Stimulated activated CD4-positive, alpha-beta T cell treated with anti-CD3 and anti-CD28 coated beads, Interleukin-15, amount 100 ng/mL, for 1 hour (primary cell): ENCODE measurements around the gene ARMH2.

Source experiments
- DNase-seq, 2 donors: peaks; one replicate each; pipeline ENCODE4 v3.0.0-alpha.2; 2020; ENCODE audit warnings: low read depth in 1 of 2, low spot score in 1 of 2

Gene ARMH2

DNA sequence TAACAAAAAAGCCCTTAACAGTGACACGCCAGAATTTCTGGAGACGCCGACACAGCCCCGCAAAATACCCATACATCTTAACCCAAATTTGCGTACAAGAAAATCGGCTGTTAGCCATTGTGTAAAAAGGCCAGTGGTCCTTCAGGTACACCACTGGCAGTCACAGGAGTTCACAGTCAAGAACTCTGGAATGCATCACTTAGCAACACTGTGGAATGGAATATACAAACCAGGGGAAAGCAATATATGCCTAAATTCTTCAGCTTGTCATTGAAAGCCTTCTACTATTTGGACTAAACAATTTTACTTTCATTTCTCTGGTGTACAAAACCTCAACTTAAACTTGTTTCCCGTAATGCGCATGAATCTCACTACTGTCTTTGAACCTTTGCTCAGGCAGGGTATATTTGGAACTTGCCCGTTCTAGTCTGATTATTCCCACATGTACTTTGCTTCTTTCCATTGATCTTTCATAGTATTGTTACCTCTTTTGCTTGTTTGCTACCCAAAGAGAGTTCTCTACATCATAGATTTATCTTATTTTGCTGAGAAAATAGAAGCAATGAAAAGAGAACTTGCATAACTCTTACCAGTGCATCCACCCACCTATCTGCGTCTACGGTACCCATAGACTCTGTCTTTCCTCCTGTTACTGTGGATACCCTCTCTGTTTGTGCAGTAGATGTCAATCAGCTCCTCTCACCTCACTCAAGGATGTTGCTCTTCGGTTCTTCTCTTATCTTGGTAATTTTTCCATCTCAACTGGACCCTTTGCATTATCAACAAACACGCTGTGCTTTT lies at the start of gene ARMH2:
Gene ARMH2, minus strand, starts transcription at position 178 of the 801 bp plus-strand sequence. Its CDS starts 60 bp downstream, at position 118.
- no peak for DNase-seq

GRCh38 chr6:24848461-24848860 lies 49.7 kb upstream of the ARMH2 start:
- DNase-seq, result no peak

GRCh38 chr6:24847402-24847801 lies 48.7 kb upstream of the ARMH2 start:
- DNase-seq, result no peak

DNA sequence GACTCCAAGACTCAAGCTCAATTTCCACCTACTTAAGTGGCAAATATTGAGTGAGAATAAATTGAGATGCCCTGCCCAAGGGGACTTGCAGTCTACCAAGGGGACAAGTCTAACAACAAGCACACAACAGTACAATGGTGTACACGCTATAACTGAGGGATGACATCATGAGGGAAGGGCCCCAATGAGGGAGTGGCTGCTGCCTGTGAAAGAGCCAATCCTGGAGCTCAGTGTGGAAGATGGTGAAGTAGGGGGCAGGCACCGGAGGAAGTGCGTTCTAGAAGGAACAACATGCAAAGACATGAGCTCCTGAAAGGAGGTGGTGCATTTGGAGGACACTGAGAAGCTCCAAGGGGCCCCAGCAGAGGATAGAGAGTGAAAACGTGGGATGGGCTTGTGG lies 46.9 kb upstream of the ARMH2 start:
- DNase-seq, result no peak

GRCh38 chr6:24844903-24845302 lies 46.2 kb upstream of the ARMH2 start:
- no peak for DNase-seq

DNA sequence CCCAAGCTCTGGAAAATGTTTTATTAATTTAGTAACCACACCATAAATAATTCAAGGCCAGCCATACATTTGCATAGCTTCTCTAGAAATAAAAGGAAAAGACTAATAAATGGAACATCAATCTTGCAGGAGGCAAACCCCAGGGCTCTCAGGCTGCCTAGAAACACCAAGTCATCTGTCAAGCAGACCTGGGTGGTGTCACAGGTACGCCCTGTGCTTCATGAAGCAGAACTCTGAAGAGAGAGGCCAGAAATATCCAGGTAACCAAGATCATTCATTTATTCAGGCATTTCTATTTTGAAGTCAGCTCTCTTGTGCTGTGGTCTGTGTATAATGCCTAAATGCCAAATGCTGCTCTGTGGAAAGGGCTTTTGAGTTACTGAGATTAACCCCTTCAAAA lies 45.3 kb upstream of the ARMH2 start:
- DNase-seq, result no peak

DNA sequence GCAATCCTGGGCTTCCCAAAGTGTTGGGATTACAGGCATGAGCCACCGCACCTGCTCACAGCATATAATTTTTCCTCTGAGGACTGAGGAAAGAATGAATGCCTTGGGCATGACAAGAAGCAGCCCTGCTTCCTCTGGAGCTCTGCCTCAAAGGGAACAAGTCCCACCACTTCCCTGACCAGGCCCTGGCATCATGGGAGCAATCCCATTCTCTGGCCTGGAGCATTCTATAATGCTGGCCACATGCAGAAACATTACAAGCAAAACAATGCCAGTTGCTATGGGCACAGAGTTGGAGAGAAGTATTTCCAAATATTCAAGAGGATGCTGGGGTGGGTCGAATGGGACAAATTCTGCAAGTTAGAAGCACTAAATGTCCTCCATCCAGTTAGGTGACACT lies 41.5 kb upstream of the ARMH2 start:
- no peak for DNase-seq

- DNase-seq, result no peak
Measured at GRCh38 chr6:24838994-24839393, 40.3 kb upstream of the ARMH2 start.

GRCh38 chr6:24838081-24838480 lies 39.4 kb upstream of the ARMH2 start:
- no peak for DNase-seq

DNA sequence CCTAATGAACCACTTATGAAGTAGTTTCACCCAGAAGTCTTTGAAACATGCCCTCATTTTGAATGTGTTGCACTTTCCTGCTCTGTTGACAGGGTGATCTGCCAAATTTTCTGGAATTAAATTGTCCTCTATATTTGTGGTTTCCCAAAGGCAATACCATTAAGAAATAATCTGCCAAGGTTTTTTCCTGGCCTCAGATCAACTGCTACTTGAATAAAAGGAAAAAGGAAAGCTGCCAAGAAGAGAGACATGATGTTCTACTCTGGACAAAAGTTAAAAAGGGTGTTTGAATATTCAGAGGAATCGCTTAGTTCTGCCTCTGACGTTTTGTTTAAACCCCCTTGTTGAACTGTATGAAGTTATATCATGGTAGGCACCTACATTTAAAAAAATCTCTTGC lies 37.4 kb upstream of the ARMH2 start:
- DNase-seq, result no peak

DNA sequence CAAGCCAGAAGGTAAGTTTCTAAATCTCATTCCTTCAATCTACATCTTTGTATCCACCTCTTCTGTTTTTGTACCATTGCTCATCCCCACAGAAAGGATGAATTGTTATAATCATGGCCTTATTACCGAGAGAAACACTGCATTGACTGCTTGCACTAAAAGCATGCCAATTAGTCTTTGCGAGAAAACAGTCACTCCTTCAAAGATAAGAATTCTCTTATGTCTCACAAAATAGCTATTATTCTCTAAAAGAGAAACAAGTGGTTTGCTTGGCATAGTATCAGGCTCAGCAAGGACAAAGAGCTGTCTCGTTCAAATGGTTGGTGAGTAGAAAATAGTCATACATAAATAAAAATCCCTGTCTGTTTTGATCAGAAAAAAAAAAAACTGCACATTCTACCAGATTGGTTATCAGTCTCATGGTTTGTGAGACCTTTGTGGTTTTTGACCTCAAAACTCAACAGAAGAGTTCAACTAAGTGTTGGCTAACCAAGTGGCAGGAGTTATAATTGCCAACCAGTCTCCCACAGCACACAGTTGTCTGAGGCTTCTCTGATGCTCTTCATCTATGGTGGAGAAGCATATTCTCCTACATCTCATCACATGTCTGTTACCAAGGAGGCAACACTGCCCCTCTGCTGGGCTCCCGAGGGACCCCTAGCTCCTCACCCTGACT lies 35.1 kb upstream of the ARMH2 start:
- DNase-seq, result no peak

DNA sequence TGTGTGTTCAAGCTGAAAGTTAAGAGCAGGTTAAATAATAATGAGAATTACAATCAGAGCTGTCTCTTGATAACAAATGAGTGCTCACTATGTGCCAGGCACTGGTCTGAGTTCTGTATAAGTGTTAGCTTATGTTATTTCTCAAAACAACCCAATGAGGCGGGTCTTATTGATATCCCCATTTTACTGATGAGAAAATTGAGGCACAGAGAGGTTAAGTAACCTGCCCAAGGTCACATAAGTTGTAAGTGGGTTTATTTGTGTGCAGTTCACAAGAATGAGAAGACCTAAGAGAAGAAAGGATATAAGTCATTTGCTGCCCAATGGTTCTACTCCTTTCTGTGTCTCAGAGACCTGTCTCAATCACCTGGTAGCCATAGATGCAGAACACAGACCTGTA lies 34.1 kb upstream of the ARMH2 start:
- DNase-seq, result no peak

GRCh38 chr6:24831771-24832716 lies 33.3 kb upstream of the ARMH2 start:
- DNase-seq, result no peak

DNA sequence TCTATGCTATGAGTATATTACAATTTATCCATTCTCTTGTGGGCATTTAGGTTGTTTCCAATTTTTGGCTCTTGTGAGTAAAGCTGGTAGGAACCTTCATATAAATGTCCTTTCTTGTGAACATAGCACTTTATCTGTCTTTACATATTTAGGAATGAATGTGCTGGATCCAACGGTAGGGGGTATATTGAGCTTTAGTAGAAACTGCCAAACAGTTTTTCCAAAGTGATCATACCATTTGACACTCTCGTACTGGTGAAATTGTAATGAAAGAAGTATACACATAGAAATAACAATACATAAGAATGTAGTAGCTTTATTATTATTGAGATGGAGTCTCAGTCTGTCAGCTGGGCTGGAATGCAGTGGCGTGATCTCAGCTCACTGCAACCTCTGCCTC lies 30.9 kb upstream of the ARMH2 start:
- no peak for DNase-seq

DNA sequence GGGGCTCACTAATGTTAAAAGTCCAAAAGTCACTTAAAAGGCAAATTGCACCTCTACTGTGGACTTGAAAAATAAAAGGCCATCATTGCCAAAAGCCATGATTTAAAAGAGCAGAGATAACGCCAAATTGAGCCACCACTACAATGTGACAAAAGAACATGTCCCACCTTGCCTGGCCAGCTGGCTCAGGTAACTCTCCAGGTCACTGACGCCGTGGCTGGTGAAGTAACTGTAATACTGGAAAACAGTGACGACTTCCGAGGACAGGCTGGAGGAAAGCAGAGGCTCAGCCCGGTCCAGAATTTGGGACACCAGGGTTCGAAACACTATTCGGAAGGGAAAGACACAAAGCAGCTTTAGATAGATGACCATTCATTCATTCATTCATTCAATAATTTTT lies 29.3 kb upstream of the ARMH2 start:
- DNase-seq, result no peak

- DNase-seq, result no peak
Measured at GRCh38 chr6:24827162-24827561, 28.4 kb upstream of the ARMH2 start.

GRCh38 chr6:24825130-24825630 lies 26.5 kb upstream of the ARMH2 start:
- DNase-seq, result no peak

DNA sequence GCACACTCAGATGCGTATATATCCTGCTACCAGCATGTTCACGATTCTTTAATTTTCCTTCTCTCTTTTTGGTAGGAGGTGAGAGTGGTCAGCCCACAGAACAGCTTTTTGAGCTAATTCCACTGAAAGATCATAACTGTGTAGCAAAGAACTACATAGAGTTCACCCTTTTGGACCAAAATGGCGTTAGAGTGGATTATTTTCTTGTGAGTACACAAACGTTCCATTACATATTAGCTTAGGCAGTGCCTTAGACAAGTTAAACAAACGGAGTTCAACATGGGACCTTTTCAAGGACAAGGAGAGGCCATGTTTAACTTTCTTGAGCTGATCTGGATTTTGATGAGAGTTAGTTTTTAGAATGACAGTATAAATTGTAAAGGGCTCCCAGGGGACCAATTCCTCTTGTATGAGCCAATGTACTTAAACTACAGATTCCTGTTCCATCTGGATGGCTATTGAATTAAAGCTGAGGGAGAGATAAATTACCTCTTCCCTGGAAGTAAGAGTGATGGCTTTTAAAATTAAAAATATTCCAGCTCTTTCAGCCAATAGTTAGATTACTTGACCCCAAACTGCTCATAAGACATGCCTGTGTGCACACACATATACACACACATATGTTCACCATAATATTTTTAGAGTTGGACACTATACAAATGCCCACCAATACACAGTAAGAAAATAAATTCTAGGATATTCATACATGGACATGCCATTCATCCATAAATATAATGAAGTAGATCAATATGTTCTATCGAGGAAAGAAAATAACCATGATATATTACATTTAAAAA lies 25.6 kb upstream of the ARMH2 start:
- no peak for DNase-seq

DNA sequence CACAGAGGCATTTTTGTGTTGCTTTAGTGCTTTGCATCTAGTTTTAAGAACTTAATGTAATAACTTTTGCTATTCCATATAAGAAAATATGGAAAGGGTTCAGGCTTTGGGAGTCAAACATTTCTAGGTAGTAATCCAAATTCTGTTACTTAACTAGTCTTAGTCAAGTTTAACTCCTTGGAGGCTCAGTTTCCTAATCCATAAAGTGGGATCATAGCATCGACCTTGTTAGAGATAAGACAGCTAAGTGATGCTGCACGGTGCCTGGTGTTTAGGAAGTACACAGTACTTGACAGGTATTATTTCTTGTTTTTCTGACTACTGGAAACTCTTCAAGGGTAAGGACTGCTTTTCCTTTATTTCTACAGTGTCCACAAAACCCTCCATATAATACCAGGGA lies 24.5 kb upstream of the ARMH2 start:
- no peak for DNase-seq

DNA sequence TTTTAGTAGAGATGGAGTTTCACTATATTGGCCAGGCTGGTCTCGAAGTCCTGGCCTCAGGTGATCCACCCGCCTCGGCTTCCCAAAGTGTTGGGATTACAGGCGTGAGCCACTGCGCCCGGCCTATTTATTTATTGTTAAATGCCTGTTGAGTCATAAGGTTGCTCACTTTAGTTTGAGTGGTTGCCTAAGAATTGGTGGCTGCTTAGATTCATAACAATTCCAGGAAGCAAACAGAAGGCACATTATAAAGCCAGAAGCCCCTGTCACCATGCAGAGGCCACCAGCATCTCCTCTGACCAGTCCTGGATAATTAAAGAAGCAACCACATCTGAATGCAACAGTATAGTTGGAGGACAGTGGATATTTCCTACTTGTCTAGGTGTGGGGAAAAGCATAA lies 24.0 kb upstream of the ARMH2 start:
- DNase-seq, result no peak
